HepG2 (cell line): ENCODE data around the gene BZW1. TPM values are rescaled to one million over a fixed set of nuclear protein-coding genes. Genes with fewer than 3 reads are reported as not detected.

Experiments used
- HDAC1 ChIP-seq: sonication (generic); formaldehyde crosslinking; IDR thresholded peaks from 2 replicates; pipeline ENCODE4 v1.5.1; 2020; ENCODE audit warnings: mild to moderate bottlenecking, missing genetic modification reagents
- MYC ChIP-seq: sonication (generic); formaldehyde crosslinking; IDR thresholded peaks from 2 replicates; pipeline ENCODE4 v1.9.0; 2021; ENCODE audit warnings: missing genetic modification reagents, borderline replicate concordance
- NFYC ChIP-seq: IDR thresholded peaks from 2 replicates; pipeline ENCODE4 v1.6.1; 2016; ENCODE audit warnings: missing genetic modification reagents, missing compliant biosample characterization
- PAF1 ChIP-seq: IDR thresholded peaks from 2 replicates; pipeline ENCODE4 v1.6.1; 2016; ENCODE audit warnings: missing genetic modification reagents, missing compliant biosample characterization
- POLR2G ChIP-seq: fragments of 200-400 bp; formaldehyde crosslinking; IDR thresholded peaks from 2 replicates; pipeline ENCODE4 v1.6.1; 2018; ENCODE audit warnings: mild to moderate bottlenecking, low read depth, low read length, moderate library complexity
- RERE ChIP-seq: IDR thresholded peaks from 2 replicates; pipeline ENCODE4 v1.6.1; 2016; ENCODE audit warnings: low read depth, missing genetic modification reagents, missing compliant biosample characterization
- SIN3A ChIP-seq: IDR thresholded peaks from 2 replicates; pipeline ENCODE4 v1.6.1; 2011; ENCODE audit warnings: low read depth, mild to moderate bottlenecking, control low read depth, low read length, borderline replicate concordance
- SMARCC2 ChIP-seq: fragments of 450-650 bp; IDR thresholded peaks from 2 replicates; pipeline ENCODE4 v1.6.1; 2017; ENCODE audit warnings: antibody characterized with exemption, mild to moderate bottlenecking
- SRY ChIP-seq: sonication (generic); formaldehyde crosslinking; IDR thresholded peaks from 2 replicates; pipeline ENCODE4 v1.8.0; 2022; ENCODE audit warnings: mild to moderate bottlenecking, missing genetic modification reagents
- TARDBP ChIP-seq: sonication (generic); formaldehyde crosslinking; IDR thresholded peaks from 2 replicates; pipeline ENCODE4 v1.8.0; 2022; ENCODE audit warnings: mild to moderate bottlenecking, missing genetic modification reagents
- TBP ChIP-seq: sonication (generic); formaldehyde crosslinking; IDR thresholded peaks from 2 replicates; pipeline ENCODE4 v1.5.0; 2020; ENCODE audit warnings: missing genetic modification reagents
- ZBTB49 ChIP-seq: sonication (generic); formaldehyde crosslinking; IDR thresholded peaks from 2 replicates; pipeline ENCODE4 v1.4.0; 2020; ENCODE audit warnings: missing genetic modification reagents, borderline replicate concordance
- ZFYVE20 ChIP-seq: sonication (generic); formaldehyde crosslinking; IDR thresholded peaks from 2 replicates; pipeline ENCODE4 v1.8.0; 2023; ENCODE audit warnings: low read depth, mild to moderate bottlenecking, moderate library complexity, missing genetic modification reagents, borderline replicate concordance
- ZNF101 ChIP-seq: sonication (generic); formaldehyde crosslinking; IDR thresholded peaks from 2 replicates; pipeline ENCODE4 v1.4.0; 2020; ENCODE audit warnings: mild to moderate bottlenecking, low read depth, missing genetic modification reagents, borderline replicate concordance
- ZNF274 ChIP-seq: sonication (generic); formaldehyde crosslinking; IDR thresholded peaks from 2 replicates; pipeline ENCODE4 v1.5.1; 2020; ENCODE audit warnings: mild to moderate bottlenecking, missing genetic modification reagents
- ZNF282 ChIP-seq: fragments of 450-650 bp; IDR thresholded peaks from 2 replicates; pipeline ENCODE4 v1.6.1; 2018; ENCODE audit not compliant: partially characterized antibody
- ZNF557 ChIP-seq: sonication (generic); formaldehyde crosslinking; IDR thresholded peaks from 2 replicates; pipeline ENCODE4 v1.4.0; 2020; ENCODE audit warnings: missing genetic modification reagents
- polyA plus RNA-seq, 8 experiments: library from polyadenylated mRNA; depleted of rRNA in 3 of 8; stranded (reverse) in 7 of 8; unstranded in 1 of 8; fragments of >200 nt; fragmentation: Illumina TruSeq in 4 of 8; extraction: Trizol in 4 of 8; gene quantifications; 2 replicates each; pipeline versions ENCODE4 v1.2.1 to v1.2.3, GENCODE V29; 2011 to 2016; ENCODE audit warnings: low read depth in 4 of 8, missing spikeins in 1 of 8, mixed read lengths in 1 of 8; ENCODE audit not compliant: insufficient read depth in 1 of 8
- total RNA-seq, 5 experiments: library from RNA; depleted of rRNA; stranded (reverse); fragments of >200 nt; fragmentation: Illumina TruSeq; extraction: Trizol; gene quantifications; 2 replicates each; pipeline ENCODE4 v1.2.3, GENCODE V29; 2016; ENCODE audit warnings: low read depth in 1 of 5
- TF ChIP-seq, protein P1 (sequence below): sonication (generic); formaldehyde crosslinking; conservative IDR thresholded peaks from 2 replicates; pipeline ENCODE4 v1.8.0; 2022; ENCODE audit warnings: mild to moderate bottlenecking, moderate library complexity, missing genetic modification reagents
- TF ChIP-seq, protein P2 (sequence below): sonication (generic); formaldehyde crosslinking; IDR thresholded peaks from 2 replicates; pipeline ENCODE4 v1.5.0; 2020; ENCODE audit warnings: mild to moderate bottlenecking, missing genetic modification reagents

Gene BZW1
- total and polyA plus RNA-seq, 2 of the 13 experiments (the other 11 are each of a cell fraction or from before 2014, with no cell fraction given) = 106 to 384 TPM

DNA sequence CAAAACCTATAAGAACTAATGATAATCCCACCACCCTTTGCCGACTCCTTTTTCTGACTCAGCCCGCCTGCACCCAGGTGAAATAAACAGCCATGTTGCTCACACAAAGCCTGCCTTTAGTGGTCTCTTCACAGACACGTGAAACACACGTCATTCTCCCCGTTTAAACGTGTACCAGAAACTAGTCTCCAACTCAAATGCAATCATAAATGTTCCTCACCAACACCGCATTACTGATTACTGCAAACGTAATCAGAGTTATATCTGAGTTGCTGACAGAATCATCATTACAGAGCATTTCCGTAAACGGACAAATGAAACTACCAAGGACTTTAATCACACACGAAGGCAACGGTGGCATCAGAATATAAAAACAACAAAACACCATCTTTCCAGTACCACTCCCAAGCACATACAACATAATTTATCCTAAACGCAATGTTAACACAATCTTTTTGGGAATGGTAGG is 50.9 kb downstream of the BZW1 start (continued):
- TF ChIP-seq, protein P1, sequence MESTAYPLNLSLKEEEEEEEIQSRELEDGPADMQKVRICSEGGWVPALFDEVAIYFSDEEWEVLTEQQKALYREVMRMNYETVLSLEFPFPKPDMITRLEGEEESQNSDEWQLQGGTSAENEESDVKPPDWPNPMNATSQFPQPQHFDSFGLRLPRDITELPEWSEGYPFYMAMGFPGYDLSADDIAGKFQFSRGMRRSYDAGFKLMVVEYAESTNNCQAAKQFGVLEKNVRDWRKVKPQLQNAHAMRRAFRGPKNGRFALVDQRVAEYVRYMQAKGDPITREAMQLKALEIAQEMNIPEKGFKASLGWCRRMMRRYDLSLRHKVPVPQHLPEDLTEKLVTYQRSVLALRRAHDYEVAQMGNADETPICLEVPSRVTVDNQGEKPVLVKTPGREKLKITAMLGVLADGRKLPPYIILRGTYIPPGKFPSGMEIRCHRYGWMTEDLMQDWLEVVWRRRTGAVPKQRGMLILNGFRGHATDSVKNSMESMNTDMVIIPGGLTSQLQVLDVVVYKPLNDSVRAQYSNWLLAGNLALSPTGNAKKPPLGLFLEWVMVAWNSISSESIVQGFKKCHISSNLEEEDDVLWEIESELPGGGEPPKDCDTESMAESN (CRISPR knock-in tag) = 0 out of 2 replicates have a peak, but pooled peaks have one; percentile 43
- TF ChIP-seq PAF1 (0 out of 2 replicates have a peak, but pooled peaks have one; percentile 71), HDAC1 (CRISPR knock-in tag) (peak; percentile 68), ZNF101 (no peak), TBP (CRISPR knock-in tag) (no peak), ZFYVE20 (no peak), TARDBP (CRISPR knock-in tag) (0 out of 2 replicates have a peak, but pooled peaks have one; percentile 18), MYC (peak; percentile 28; the same call in 1 of the 2 replicates), POLR2G (peak; percentile 38; the same call in 1 of the 2 replicates), NFYC (no peak), ZBTB49 (CRISPR knock-in tag) (no peak), SRY (CRISPR knock-in tag) (no peak), ZNF274 (CRISPR knock-in tag) (no peak), ZNF557 (CRISPR knock-in tag) (no peak), ZNF282 (no peak), SMARCC2 (no peak), SIN3A (0 out of 2 replicates have a peak, but pooled peaks have one; percentile 21), RERE (CRISPR knock-in tag) (no peak)
- TF ChIP-seq, protein P2, sequence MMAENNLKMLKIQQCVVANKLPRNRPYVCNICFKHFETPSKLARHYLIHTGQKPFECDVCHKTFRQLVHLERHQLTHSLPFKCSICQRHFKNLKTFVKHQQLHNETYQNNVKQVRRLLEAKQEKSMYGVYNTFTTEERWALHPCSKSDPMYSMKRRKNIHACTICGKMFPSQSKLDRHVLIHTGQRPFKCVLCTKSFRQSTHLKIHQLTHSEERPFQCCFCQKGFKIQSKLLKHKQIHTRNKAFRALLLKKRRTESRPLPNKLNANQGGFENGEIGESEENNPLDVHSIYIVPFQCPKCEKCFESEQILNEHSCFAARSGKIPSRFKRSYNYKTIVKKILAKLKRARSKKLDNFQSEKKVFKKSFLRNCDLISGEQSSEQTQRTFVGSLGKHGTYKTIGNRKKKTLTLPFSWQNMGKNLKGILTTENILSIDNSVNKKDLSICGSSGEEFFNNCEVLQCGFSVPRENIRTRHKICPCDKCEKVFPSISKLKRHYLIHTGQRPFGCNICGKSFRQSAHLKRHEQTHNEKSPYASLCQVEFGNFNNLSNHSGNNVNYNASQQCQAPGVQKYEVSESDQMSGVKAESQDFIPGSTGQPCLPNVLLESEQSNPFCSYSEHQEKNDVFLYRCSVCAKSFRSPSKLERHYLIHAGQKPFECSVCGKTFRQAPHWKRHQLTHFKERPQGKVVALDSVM = no peak
